MG63 (cell line): ENCODE measurements around the gene ANKRD12. TPM values are rescaled to one million over a fixed set of nuclear protein-coding genes. Genes with fewer than 3 reads are reported as not detected.

ENCODE experiments used
- DNase-seq: peaks from one replicate; pipeline ENCODE4 v3.0.0-alpha.2; 2020
- H3K27me3 ChIP-seq: fragments of 250-450 bp; sonication (Bioruptor Pico); 2 replicates; pipeline ENCODE4 v1.5.1; 2020; ENCODE audit warnings: mild to moderate bottlenecking, moderate library complexity
- H3K36me3 ChIP-seq: fragments of 250-450 bp; sonication (Bioruptor Pico); 2 replicates; pipeline ENCODE4 v1.5.1; 2020; ENCODE audit warnings: mild to moderate bottlenecking, moderate library complexity
- H3K4me3 ChIP-seq: fragments of 250-450 bp; sonication (Bioruptor Pico); 2 replicates; pipeline ENCODE4 v1.5.1; 2020; ENCODE audit warnings: mild to moderate bottlenecking, moderate library complexity
- H3K9me3 ChIP-seq: fragments of 250-450 bp; sonication (Bioruptor Pico); 2 replicates; pipeline ENCODE4 v1.5.1; 2020; ENCODE audit warnings: mild to moderate bottlenecking, moderate library complexity
- total RNA-seq: library from RNA; depleted of rRNA; stranded (reverse); fragments of >200 nt; shearing (Covaris generic); gene quantifications from 2 replicates; pipeline ENCODE4 v1.2.3, GENCODE V29; 2014; ENCODE audit warnings: low replicate concordance

Gene ANKRD12
- total RNA-seq, 1 experiment from 2014 or later: 7.8 TPM

GRCh38 chr18:9102508-9103375 lies 33.8 kb upstream of the ANKRD12 start, which contains the start of gene NDUFV2:
TSS of gene NDUFV2 (plus strand) at chr18:9102699. CDS start at chr18:9102744, 45 bp downstream.
- peak within 1 kb of the TSS; percentile 85 for H3K4me3 ChIP-seq
- no peaks in the 10 kb centered on the region for H3K27me3 ChIP-seq
- no peaks in the 10 kb centered on the region for H3K9me3 ChIP-seq
- peaks cover 29% of the 10 kb centered on the region for H3K36me3 ChIP-seq
- peak; percentile 96 for DNase-seq

- H3K27me3 ChIP-seq: no peaks in the 10 kb centered on the region
- peaks cover 32% of the 10 kb centered on the region for H3K36me3 ChIP-seq
- peak overlapping the region; percentile 85 for H3K4me3 ChIP-seq
- no peak for DNase-seq
- H3K9me3 ChIP-seq: no peaks in the 10 kb centered on the region
Measured at GRCh38 chr18:9103376-9103873, 33.2 kb upstream of the ANKRD12 start.

GRCh38 chr18:9104244-9104901 lies 32.2 kb upstream of the ANKRD12 start:
- no peaks in the 10 kb centered on the region for H3K27me3 ChIP-seq
- H3K4me3 ChIP-seq: peak overlapping the region; percentile 85
- no peak for DNase-seq
- H3K9me3 ChIP-seq: no peaks in the 10 kb centered on the region
- H3K36me3 ChIP-seq: peaks cover 36% of the 10 kb centered on the region

- Histone ChIP-seq H3K36me3 (peaks cover 46% of the 10 kb centered on the region), H3K9me3 (no peaks in the 10 kb centered on the region), H3K4me3 (peak overlapping the region; percentile 85), H3K27me3 (no peaks in the 10 kb centered on the region)
- DNase-seq: no peak
Measured at GRCh38 chr18:9105420-9105819, 31.2 kb upstream of the ANKRD12 start.

GRCh38 chr18:9106094-9106493 lies 30.5 kb upstream of the ANKRD12 start:
- 0 out of 2 replicates have a peak overlapping the region, but pooled peaks have one; percentile 85 for H3K4me3 ChIP-seq
- DNase-seq: no peak

GRCh38 chr18:9106800-9107584 lies 29.6 kb upstream of the ANKRD12 start:
- H3K36me3 ChIP-seq: peaks cover 60% of the 10 kb centered on the region
- H3K9me3 ChIP-seq: no peaks in the 10 kb centered on the region
- no peaks in the 10 kb centered on the region for H3K27me3 ChIP-seq
- DNase-seq: no peak
- H3K4me3 ChIP-seq: no peak overlapping the region

More at GRCh38 chr18:9106094-9106493, 30.5 kb upstream of the ANKRD12 start:
- Histone ChIP-seq H3K9me3 (no peaks in the 10 kb centered on the region), H3K27me3 (no peaks in the 10 kb centered on the region), H3K36me3 (peaks cover 53% of the 10 kb centered on the region)

- H3K9me3 ChIP-seq: no peaks in the 10 kb centered on the region
- DNase-seq: no peak
- peaks cover 79% of the 10 kb centered on the region for H3K36me3 ChIP-seq
- no peak overlapping the region for H3K4me3 ChIP-seq
- no peaks in the 10 kb centered on the region for H3K27me3 ChIP-seq
Measured at GRCh38 chr18:9108911-9109310, 27.7 kb upstream of the ANKRD12 start.

GRCh38 chr18:9109523-9109922 lies 27.1 kb upstream of the ANKRD12 start:
- Histone ChIP-seq H3K4me3 (no peak overlapping the region), H3K36me3 (peaks cover 78% of the 10 kb centered on the region), H3K27me3 (no peaks in the 10 kb centered on the region), H3K9me3 (no peaks in the 10 kb centered on the region)
- no peak for DNase-seq

- H3K27me3 ChIP-seq: no peaks in the 10 kb centered on the region
- no peaks in the 10 kb centered on the region for H3K9me3 ChIP-seq
- peaks cover 66% of the 10 kb centered on the region for H3K36me3 ChIP-seq
- no peak overlapping the region for H3K4me3 ChIP-seq
- no peak for DNase-seq
Measured at GRCh38 chr18:9113468-9114149, 23.0 kb upstream of the ANKRD12 start.

- Histone ChIP-seq H3K4me3 (no peak overlapping the region), H3K36me3 (peaks cover 66% of the 10 kb centered on the region), H3K27me3 (no peaks in the 10 kb centered on the region), H3K9me3 (no peaks in the 10 kb centered on the region)
- no peak for DNase-seq
Measured at GRCh38 chr18:9115984-9116383, 20.6 kb upstream of the ANKRD12 start.

- Histone ChIP-seq H3K9me3 (no peaks in the 10 kb centered on the region), H3K27me3 (no peaks in the 10 kb centered on the region), H3K4me3 (no peak overlapping the region), H3K36me3 (peaks cover 67% of the 10 kb centered on the region)
- DNase-seq: no peak
Measured at GRCh38 chr18:9117980-9118841, 18.4 kb upstream of the ANKRD12 start.

- DNase-seq: no peak
- Histone ChIP-seq H3K9me3 (no peaks in the 10 kb centered on the region), H3K36me3 (peaks cover 72% of the 10 kb centered on the region), H3K27me3 (no peaks in the 10 kb centered on the region), H3K4me3 (no peak overlapping the region)
Measured at GRCh38 chr18:9120796-9121195, 15.8 kb upstream of the ANKRD12 start.

- DNase-seq: no peak
- Histone ChIP-seq H3K9me3 (no peaks in the 10 kb centered on the region), H3K36me3 (peaks cover 87% of the 10 kb centered on the region), H3K4me3 (no peak overlapping the region), H3K27me3 (no peaks in the 10 kb centered on the region)
Measured at GRCh38 chr18:9123520-9123919, 13.1 kb upstream of the ANKRD12 start.

- no peak for DNase-seq
Measured at GRCh38 chr18:9124824-9125223, 11.8 kb upstream of the ANKRD12 start.

GRCh38 chr18:9126337-9126736 lies 10.2 kb upstream of the ANKRD12 start:
- H3K36me3 ChIP-seq: peaks cover 91% of the 10 kb centered on the region
- H3K27me3 ChIP-seq: no peaks in the 10 kb centered on the region
- no peak for DNase-seq
- H3K9me3 ChIP-seq: no peaks in the 10 kb centered on the region
- H3K4me3 ChIP-seq: no peak overlapping the region

More at GRCh38 chr18:9124824-9125223, 11.8 kb upstream of the ANKRD12 start:
- Histone ChIP-seq H3K4me3 (no peak overlapping the region), H3K36me3 (peaks cover 89% of the 10 kb centered on the region), H3K27me3 (no peaks in the 10 kb centered on the region), H3K9me3 (no peaks in the 10 kb centered on the region)
